NT2/D1 (cell line): Measurements from ENCODE around the gene KCNIP1.
"Not testable (repeated sequence)": the region's sequence is repeated elsewhere in the genome, so short reads cannot be mapped to it uniquely, and the experiment has no call there.

ENCODE experiments used
- DNase-seq: peaks from one replicate; pipeline ENCODE4 v3.0.0-alpha.2; 2011; ENCODE audit warnings: low read depth, low spot score
- H3K27me3 ChIP-seq: 2 replicates; pipeline ENCODE4 v1.6.0; 2011; ENCODE audit warnings: mild to moderate bottlenecking; ENCODE audit not compliant: insufficient read length, insufficient read depth
- H3K36me3 ChIP-seq: 2 replicates; pipeline ENCODE4 v1.6.1; 2011; ENCODE audit warnings: mild to moderate bottlenecking, low read length, mixed read lengths; ENCODE audit not compliant: insufficient read depth, insufficient read length
- H3K4me1 ChIP-seq: 2 replicates; pipeline ENCODE4 v1.5.1; 2011; ENCODE audit not compliant: insufficient read depth, insufficient read length
- H3K4me3 ChIP-seq: 2 replicates; pipeline ENCODE4 v1.5.1; 2011; ENCODE audit warnings: low read depth; ENCODE audit not compliant: insufficient read length
- H3K9ac ChIP-seq: 2 replicates; pipeline ENCODE4 v1.6.0; 2011; ENCODE audit warnings: low read depth; ENCODE audit not compliant: insufficient read length
- H3K9me3 ChIP-seq: 2 replicates; pipeline ENCODE4 v1.5.1; 2011; ENCODE audit warnings: mild to moderate bottlenecking, low read length; ENCODE audit not compliant: insufficient read depth
- SUZ12 ChIP-seq: IDR thresholded peaks from 2 replicates; pipeline ENCODE4 v1.6.1; 2011; ENCODE audit not compliant: insufficient read length, insufficient read depth; ENCODE audit errors: extremely low read depth
- YY1 ChIP-seq: IDR thresholded peaks from 2 replicates; pipeline ENCODE4 v1.6.1; 2011; ENCODE audit not compliant: insufficient read length, insufficient read depth
- ZNF274 ChIP-seq: IDR thresholded peaks from 2 replicates; pipeline ENCODE4 v1.6.1; 2011; ENCODE audit warnings: mild to moderate bottlenecking, low read depth, low read length

Gene KCNIP1

DNA sequence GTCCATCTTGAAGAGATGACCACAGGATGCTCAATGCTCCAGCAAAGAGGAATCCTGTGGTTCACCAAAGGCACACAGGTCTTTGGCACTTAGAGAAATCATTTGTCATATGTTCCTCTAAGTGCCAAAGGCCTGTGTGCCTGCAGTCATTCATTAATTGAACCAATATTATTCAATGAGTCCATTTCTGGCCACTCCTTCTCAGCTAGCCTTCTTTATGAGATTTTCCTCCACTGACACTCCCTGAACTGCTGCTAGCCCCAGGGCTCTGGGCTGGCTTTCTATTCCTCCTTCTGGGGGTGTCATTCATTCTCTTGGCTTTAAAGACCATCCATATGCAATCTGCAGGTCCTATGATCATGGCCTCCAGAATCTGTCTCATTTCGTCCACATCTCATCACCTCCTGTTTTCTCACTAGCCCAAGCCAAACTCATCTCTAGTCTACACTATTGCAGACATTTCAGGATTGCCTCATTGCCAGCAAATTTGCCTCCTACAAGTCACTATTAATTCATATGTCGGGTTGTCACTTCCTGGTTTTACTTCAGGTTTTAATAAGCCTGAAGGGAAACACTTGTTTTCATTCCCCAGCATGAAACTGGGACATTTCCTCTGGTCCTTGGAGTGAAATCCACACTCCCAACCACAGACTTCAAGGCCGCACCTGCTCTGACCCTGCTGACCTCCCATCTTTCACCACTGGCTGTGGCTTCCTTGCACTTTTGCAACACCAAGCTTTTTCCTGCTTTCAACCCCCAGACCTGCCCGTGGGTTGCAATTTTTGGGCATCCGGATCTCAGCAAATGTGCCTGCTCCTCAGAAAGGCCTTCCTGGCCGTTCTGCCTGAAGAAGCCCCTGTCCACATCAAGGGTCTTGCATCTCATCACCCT, 35.1 kb downstream of the KCNIP1 start:
- no peak overlapping the region for H3K9ac ChIP-seq
- TF ChIP-seq ZNF274 (no peak), YY1 (no peak), SUZ12 (no peak)
- no peaks in the 10 kb centered on the region for H3K27me3 ChIP-seq
- no peak overlapping the region for H3K4me3 ChIP-seq
- no peaks in the 10 kb centered on the region for H3K36me3 ChIP-seq
- peaks cover 8% of the 10 kb centered on the region for H3K4me1 ChIP-seq
- DNase-seq: no peak
- H3K9me3 ChIP-seq: no peaks in the 10 kb centered on the region

DNA sequence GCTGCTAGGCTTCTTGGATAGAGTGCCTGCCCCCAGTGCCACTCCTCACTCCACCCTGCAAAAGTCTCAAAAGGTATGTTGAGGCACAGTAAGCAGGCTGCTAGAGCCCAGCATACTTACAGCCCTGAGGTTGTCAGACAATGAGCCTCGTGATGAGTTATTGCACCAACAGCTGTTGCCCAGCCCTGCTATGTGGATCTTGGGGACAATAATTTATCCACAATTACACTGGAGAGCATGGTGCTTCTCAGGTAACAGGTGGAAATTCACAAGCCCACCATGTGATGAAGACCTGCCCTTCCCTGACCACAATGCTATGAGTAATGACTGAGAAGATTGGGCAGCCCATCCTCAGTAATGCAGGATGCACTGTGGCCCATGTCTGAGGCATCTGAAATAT, 36.5 kb downstream of the KCNIP1 start:
- Histone ChIP-seq H3K4me1 (no peaks in the 10 kb centered on the region), H3K4me3 (no peak overlapping the region), H3K27me3 (no peaks in the 10 kb centered on the region), H3K36me3 (no peaks in the 10 kb centered on the region), H3K9ac (no peak overlapping the region), H3K9me3 (peaks cover under 1% of the 10 kb centered on the region; the same call in 1 of the 2 replicates)
- TF ChIP-seq SUZ12: no peak
- DNase-seq: no peak

DNA sequence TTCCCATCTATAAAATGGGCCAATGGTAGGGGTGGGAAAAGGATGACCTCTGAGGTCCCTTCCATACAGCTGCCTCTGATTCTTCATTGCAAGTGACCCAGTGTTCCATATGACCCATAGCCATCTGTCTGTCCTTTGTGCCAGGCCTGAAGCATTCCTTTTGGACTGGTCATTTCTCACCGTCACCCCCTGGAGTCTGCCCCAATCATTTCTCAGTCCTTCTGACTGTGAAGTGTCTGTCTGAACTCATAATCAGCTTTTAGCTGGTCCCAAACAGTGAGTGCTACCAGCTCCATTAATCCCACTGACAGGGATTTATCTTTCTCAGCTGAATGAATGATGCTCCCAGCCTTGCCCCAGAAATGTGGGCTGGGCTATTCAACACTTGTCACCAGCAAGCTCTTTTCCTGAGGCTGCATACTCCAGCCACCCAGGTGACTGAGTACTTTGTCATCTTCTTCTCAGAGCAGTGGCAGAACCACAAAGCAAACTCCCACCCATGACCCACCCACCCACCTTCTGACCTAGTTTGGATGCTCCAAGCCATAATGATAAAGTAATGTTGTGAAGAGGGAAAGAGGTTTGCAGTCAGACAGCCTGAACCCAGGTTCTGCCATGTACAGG, 37.4 kb downstream of the KCNIP1 start:
- Histone ChIP-seq H3K27me3 (no peaks in the 10 kb centered on the region), H3K9me3 (peaks cover 5% of the 10 kb centered on the region; the same call in 1 of the 2 replicates), H3K4me3 (no peak overlapping the region), H3K36me3 (no peaks in the 10 kb centered on the region), H3K9ac (no peak overlapping the region), H3K4me1 (no peaks in the 10 kb centered on the region)
- DNase-seq: no peak
- TF ChIP-seq YY1: no peak
- no peak for TF ChIP-seq SUZ12
- no peak for TF ChIP-seq ZNF274

DNA sequence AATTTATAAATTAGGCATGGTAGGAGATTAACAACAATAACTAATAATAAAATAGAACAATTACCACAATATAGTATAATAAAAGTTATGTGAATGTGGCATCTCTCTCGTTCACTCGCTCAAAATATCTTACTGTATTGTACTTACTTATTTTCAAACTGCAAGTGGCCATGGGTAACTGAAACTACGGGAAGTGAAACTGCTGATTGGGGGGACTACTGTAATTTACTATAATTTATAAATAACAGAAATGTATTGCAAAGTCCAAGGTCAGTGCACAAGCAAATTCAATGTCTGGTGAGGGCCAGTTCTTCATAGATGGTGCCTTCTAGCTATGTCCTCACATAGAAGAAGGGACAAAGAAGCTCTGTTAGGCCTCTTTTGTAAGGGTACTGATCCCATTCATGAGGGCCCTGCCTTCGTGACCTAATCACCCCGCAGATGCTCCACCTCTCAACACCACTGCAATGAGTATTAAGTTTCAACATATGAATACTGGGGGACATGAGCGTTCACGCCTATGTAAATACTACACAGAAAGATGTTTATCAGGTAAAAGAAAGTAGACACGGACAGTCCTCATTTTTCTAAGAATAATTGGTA, 39.0 kb downstream of the KCNIP1 start:
- no peak for DNase-seq

DNA sequence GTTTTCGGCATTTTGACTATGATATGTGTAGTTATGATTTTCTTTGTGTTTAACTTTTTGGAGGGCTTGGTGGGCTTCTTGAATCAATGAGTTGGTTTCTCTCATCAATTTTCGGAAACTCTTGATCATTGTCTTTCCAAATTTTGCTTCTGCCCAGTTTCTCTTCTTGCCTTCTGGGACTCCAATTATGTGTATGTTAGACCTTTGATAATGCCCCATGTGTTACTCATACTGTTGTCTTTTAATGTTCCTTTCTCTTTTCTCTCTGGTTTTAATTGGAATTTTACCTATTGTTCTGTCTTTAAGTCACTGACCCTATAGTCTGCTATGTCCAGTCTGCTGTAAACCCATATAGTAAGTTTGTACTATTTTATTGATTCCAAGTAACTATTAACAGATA, 41.5 kb downstream of the KCNIP1 start:
- Histone ChIP-seq H3K4me3 (no peak overlapping the region), H3K36me3 (no peaks in the 10 kb centered on the region), H3K9me3 (peaks cover 5% of the 10 kb centered on the region; the same call in 1 of the 2 replicates), H3K9ac (no peak overlapping the region), H3K4me1 (no peaks in the 10 kb centered on the region), H3K27me3 (no peaks in the 10 kb centered on the region)
- TF ChIP-seq ZNF274: no peak
- TF ChIP-seq YY1: no peak
- no peak for TF ChIP-seq SUZ12
- no peak for DNase-seq

More for the DNA sequence above, 39.0 kb downstream of the KCNIP1 start:
- Histone ChIP-seq H3K36me3 (no peaks in the 10 kb centered on the region), H3K9ac (no peak overlapping the region), H3K4me3 (no peak overlapping the region), H3K27me3 (no peaks in the 10 kb centered on the region), H3K4me1 (no peaks in the 10 kb centered on the region), H3K9me3 (peaks cover 5% of the 10 kb centered on the region; the same call in 1 of the 2 replicates)
- TF ChIP-seq SUZ12: no peak
- no peak for TF ChIP-seq ZNF274
- TF ChIP-seq YY1: no peak

DNA sequence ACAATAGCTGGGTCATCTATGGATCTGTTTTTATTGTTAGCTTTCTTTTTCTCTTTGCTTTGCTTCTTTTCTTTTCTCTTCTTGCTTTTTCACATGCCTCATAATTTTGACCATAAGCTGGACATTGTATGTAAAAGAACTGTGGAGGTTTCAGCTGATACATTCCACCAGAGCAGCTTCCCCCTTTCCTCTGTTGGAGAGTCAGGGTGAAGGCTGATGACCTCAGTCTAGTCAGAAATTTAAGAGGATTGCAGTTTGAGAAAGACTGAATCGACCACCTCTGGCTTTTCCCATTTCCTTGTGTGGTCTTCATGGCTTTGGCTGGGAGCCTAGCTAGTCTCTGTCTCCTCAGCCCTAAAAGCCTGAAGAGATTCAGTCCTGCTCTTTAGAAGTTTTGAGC, 42.0 kb downstream of the KCNIP1 start:
- H3K9ac ChIP-seq: no peak overlapping the region
- no peaks in the 10 kb centered on the region for H3K4me1 ChIP-seq
- no peak for DNase-seq
- H3K9me3 ChIP-seq: peaks cover 5% of the 10 kb centered on the region; the same call in 1 of the 2 replicates
- H3K36me3 ChIP-seq: no peaks in the 10 kb centered on the region
- H3K27me3 ChIP-seq: no peaks in the 10 kb centered on the region
- no peak for TF ChIP-seq ZNF274
- no peak for TF ChIP-seq SUZ12
- TF ChIP-seq YY1: no peak
- H3K4me3 ChIP-seq: no peak overlapping the region

DNA sequence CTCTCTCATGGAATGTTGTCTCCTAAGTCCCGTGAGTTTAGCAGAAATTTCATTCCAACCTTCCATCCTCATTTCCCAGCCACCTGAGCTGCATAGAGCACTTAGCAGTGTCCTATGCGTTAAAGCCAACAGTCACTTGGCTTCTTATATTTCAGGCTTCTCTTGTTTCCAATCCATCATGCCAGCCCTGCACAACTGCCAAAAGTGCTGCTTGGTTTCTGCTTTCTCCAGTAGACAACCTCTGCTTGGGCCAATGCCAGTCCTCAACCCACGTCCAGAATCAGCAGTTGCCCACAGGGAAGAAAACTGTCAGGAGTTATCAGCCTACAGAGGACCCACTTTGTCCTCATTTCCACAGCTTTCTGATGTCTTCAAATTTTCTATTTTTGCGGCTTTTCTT, 42.5 kb downstream of the KCNIP1 start:
- TF ChIP-seq SUZ12: no peak
- DNase-seq: no peak
- H3K36me3 ChIP-seq: no peaks in the 10 kb centered on the region

DNA sequence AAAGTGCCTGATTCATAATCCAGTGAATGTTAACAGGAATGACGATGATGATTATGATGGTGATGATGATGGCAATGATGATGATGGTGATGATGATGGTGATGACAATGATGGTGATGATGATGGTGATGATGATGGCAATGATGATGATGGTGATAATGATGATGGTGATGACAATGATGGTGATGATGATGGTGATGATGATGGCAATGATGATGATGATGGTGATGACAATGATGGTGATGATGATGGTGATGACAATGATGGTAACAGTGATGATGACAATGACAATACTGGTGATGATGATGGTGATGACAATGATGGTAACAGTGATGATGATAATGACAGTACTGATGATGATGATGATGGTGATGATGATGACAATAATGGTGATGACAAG, 46.6 kb downstream of the KCNIP1 start:
- not testable (repeated sequence) for H3K4me1 ChIP-seq, DNase-seq, H3K4me3 ChIP-seq, H3K36me3 ChIP-seq, H3K9ac ChIP-seq, H3K9me3 ChIP-seq, H3K27me3 ChIP-seq

More for the DNA sequence above, 42.5 kb downstream of the KCNIP1 start:
- H3K4me1 ChIP-seq: no peaks in the 10 kb centered on the region
- H3K9me3 ChIP-seq: peaks cover 5% of the 10 kb centered on the region; the same call in 1 of the 2 replicates
- H3K4me3 ChIP-seq: no peak overlapping the region
- H3K27me3 ChIP-seq: no peaks in the 10 kb centered on the region
- H3K9ac ChIP-seq: no peak overlapping the region
